HG03045 (cell line): Measurements from ENCODE around the gene P2RY11.

ENCODE experiments used
- ATAC-seq: cut with Tn5 transposase; IDR thresholded peaks from one replicate; pipeline ENCODE4 v1.9.1; 2021; ENCODE audit warnings: mild to moderate bottlenecking, moderate library complexity; ENCODE audit not compliant: unreplicated experiment

The P2RY11 gene

DNA sequence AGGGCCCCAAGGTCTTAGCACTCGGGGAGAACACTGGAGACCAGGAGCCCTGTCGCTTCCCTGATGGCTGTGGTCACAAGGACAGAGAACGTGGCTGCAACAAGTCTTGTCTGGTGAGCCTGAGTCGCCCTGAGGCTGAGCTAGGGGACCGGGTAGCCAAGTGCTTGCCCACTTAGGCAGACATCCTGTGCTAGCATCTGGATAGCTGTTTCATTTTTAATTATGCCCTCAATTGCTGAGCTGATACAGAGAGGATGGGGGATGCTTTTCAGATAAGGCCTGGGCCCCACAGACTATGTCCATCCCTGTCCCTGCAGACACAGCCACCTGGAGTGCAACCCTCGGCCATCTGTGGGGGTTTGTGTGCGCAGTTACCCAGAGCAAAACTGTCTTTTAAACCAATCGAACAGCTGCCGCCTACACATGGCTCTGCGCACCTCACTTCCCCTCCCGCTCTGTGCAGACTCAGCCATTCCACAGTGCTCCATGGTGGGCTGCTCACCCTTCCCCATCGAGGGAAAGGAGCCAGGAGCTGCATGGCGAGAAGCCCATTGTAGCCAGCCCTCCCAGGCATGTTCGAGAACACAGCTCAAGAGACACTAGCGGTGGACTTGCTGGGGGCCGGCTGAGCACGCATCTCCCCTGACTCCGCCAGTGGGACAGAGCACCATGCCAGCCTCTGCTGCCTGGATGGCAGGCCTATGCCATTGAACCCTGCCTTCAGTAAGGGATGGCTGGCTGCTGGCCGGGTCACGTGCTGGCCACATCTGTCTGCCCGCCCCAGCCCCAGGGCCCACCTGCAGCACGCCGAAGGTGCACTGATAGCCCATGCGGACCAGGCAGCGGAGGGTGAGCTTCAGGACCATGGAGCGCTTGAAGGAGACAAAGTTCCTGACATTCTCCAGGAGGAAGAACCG is 27.6 kb downstream of the P2RY11 start:
- no peak for ATAC-seq

DNA sequence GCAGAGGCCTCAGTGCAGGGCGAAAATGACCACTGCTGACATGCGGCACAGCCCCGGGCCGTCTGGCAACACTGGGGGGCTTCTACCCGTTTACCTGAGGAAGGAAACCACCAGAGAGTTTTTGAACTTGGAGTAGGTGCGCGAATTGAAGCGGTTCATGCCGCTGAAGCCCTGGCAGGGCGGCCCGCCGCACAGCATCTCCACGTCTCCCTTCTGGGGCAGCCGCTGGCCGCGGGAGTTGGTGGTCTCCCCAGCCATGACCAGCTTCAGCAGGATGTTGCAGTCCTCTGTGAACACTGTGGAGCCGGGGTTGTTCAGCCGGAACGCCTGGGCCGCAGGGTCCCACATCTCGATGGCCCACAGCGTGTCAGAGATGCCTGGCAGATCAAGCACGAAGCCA is 28.5 kb downstream of the P2RY11 start:
- no peak for ATAC-seq

DNA sequence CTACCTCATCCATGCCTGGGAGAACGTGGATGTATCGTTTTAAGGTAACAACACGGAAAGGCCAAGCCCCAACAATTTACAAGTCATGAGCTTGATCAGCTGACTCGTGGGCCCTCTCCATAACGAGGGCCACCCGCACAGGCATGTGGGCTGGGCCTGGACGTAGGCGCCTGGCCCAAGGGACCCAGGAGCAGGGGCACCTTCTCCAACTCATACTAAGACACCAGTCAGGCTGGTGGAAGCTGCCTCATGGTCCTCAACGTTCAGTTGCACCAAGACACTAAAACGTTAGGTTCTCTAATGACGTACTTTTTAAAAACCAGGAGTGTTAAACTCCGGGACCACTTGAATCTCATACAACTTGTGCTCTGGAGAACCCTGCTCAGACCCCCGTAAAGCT is 30.0 kb downstream of the P2RY11 start:
- ATAC-seq, result no peak

DNA sequence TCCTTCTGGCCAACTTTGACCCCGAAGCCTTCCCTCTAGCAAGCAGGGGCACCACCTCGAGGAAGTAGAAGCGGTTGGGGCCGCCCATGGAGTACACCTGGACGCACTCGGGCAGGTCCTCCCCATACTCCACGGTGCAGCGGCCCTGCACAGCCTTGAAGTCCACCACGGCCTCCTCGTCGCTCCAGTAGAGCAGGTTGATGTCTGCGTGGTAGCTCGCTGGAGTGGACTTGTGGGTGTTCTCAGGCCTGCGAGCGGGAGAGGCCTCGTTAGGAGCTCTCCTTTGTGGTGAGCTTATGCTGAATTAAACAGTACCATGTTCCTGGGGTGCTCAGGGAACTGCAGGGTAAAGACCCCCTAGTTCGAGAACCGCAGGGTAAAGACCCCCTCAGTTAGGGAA is 30.5 kb downstream of the P2RY11 start:
- no peak for ATAC-seq

DNA sequence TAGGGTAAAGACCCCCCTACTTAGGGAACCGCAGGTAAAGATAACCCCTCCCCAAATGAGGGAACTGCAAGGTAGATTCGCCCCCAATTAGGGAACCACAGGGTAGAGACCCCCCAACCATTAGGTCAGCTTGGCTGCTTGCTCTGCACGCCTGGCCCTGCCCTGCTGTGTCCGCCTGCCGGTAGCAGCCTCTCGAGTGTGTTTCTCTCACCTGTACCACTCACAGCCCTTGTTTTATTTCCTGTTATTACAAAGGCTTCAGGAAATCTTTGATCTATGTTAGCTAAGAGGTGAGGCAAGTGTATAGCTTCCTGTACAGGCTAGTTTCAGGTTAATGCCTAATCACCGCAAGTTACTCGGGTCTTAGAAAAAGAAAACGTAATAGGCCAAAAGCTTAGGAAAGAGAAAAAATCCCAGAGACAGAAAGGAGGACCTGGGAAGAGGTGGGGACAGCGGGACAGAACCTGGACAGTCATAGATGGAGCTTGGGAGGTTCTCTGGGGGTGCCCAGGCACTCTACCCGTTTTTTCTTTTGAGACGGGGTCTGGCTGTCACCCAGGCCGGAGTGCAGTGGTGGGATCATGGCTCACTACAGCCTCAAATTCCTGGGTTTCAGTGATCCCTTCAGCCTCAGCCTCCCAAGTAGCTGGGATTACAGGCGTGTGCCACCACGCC is 31.3 kb downstream of the P2RY11 start:
- no peak for ATAC-seq

DNA sequence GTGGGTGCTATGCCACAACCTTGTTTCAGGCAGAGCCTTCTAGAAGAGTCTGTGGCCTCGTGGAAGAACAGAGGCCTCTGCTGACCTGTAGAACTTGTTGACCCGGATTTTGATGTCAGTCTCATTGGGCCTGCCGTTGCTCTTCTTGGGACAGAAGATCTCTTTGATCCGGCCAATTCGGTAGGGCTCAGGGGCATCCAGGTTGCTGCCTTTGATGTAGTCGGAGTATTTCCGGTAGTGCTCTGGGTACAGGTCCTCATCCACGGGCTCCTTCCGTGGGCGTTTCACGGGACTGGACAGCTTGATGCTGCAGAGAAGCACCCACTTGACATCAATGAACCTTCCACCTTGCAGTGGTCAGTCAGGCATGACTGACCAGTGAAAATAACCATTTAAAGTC is 32.2 kb downstream of the P2RY11 start:
- no peak for ATAC-seq

DNA sequence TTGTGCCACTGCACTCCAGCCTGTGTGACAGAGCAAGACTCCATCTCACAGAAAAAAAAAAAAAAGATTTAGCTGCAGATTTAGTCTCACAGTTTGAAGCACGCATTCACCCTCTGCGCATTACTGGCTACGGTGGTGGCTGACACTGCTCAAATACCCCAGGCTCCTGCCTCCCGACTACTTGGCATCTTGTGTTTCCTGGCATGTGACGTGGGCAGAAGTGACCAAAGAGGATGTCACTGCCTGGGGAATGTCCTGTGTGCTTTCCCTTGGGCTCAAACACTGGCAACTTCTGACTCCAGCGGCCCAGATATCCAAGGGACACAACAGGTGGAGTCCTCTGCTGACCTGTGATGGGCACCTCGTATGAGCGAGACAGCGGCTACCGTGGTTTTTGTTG is 32.9 kb downstream of the P2RY11 start:
- no peak for ATAC-seq

DNA sequence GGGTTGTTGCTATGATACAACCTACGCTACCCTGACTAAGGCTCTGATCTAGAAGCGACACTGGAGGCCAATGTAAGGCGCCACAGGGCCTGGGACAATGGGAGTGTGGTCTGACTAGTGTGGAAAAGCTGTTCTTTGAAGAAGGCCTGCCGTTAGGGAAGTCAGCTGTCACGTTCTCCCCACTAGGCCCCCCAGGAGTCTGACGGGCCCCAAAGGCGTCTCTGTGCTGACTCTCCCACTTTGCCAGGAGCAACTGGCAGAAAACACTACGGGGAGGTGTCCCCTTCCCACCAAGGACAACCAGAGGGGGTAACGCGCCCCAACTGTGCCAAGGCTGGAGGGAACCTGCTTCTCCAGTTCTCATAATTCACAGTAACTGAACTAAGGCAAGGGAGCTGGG is 33.5 kb downstream of the P2RY11 start:
- ATAC-seq, result no peak

DNA sequence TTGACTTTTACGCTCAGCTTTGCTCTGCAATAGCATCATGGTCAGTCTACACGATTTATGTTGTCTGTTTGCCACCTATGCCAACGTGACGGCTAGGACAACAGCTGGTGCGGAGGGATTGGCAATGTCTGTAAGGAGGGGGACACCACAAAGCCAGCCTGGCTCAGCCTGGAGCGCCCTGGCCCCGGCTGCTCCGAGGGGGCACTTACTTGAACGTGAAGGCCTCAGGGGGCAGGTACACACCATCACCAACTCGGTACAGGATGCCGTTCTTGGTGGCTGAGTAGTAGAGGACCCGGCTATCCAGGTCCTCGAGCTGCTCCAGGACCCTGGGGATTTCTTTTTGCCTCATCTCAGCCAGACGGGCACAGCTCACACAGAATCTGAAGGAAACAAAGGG is 34.6 kb downstream of the P2RY11 start:
- ATAC-seq, result no peak

DNA sequence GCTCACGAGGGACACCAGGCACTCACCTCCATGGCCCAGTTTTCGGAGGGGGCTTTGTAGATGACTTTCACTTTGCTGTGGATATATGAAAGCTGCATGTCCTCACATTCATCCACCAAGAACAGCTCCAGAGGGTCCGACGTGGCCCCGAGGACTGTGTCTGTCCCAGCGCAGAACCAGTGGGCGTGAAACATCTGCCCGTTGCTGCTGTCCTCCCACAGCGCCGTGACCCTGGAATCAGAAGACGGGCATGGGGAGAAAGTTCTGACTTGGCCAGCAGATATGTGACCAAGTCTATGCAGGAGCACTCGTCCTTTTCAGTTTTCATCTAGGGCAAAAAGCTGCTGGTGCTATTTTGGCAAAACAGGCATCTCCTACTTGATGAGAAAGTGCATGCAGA is 37.9 kb downstream of the P2RY11 start:
- ATAC-seq, result no peak

DNA sequence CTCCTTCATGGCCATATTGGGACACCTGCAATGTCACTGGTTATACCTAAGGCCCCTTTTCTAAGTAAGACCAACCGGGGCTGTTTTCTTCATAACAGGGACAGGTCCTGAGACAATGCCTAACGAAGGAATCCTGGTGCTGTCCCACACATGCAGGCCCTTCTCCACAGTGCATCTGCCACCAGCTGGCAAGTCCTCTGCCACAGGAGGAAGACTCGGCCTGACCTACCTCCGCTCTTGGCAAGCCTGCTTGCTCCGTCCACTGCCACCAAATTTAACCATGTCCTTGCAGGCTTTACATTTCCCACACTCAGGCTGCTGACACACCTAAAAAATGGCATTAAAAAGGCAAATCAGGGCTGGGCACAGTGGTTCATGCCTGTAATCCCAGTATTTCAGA is 40.0 kb downstream of the P2RY11 start:
- no peak for ATAC-seq

DNA sequence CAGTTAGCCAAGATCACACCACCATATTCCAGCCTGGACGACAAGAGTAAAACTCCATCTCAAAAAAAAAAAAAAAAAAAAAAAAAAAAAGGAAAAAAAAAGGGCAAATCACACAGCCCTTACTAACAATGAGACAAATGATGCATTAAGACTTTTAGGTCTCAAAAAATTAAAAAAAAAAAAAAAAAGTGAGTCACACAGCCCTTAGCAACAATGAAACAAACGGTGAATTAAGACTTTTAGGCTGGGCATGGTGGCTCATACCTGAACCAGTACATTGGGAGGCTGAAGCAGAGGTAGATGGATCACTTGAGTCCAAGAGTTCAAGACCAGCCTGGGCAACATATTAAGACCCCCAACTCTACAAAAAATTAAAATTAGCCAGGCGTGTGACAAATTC is 40.6 kb downstream of the P2RY11 start:
- no peak for ATAC-seq

DNA sequence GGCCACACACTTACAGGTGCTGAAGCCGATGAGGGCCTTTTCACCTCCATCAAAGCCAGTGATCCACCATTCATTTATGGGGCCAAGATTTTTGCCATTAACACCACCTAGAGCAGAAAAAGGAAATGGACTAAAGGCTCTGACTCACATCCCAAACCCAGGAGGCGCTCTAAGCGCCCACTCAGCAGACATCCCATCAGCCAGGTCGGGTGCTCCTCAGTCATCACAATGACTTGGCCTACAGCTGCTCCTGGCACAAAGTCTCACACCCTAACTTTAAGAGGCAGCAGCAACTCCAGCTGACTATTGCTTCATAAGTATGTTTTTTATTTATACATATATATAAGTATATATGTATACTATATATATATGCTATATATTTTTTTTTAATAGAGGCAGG is 44.3 kb downstream of the P2RY11 start:
- ATAC-seq, result no peak

DNA sequence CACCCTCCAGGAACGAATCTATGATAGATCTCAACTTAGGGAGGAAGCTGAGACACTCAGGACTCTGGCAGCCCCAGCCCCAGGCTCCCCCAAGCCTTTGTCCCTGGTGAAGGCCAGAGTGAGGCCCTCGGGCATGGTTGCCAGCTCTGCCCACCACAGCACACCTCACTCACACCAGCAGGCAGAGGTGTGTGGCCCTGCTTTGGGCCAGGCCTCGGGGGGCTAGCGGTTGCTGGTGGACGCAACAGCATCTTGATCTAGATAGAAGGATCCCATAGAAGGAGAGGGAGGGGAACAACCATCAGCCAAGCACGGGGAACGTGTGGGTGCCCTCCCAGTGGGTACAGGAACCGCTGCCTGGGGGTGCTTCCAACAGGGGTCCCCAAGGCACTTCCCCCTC is 46.6 kb downstream of the P2RY11 start:
- no peak for ATAC-seq

DNA sequence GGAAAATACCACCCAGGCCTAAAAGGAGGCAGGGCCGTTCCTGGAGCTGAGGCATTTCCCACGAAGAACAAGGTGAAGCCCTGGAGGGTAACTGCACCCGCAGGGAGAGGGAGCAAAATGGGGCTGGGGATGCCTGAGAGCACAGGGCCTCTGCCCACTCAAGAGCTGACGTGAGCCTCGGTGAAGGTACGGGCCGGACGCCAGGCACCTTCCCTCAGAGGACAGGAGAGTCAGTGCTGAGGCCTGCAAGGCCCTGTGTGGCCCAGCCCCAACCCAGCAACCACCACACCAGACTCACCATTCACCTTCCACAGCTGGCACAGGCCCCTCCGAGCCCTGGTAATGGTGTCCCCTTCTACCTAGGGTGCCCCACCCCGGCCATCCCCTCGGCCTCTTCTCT is 47.0 kb downstream of the P2RY11 start:
- ATAC-seq, result no peak

DNA sequence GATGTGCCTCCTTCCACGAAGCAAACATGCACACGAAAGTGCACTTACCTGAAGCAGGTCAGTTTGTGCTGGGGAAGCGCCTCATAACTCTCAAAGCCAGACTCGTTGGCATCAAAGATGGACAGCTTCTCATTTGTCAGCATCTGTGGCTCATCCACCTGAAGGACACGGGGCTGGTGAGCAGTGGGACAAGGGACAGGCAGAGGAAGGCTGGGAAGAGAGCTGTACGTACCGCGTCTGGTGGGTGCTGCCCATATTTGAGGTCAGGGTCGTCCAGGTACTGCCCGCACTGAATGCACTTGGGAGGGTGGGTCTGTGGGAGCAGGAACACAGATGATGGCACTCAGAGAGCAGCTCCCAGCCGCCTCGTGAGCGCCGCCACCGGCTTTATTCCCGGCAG is 48.1 kb downstream of the P2RY11 start:
- no peak for ATAC-seq

DNA sequence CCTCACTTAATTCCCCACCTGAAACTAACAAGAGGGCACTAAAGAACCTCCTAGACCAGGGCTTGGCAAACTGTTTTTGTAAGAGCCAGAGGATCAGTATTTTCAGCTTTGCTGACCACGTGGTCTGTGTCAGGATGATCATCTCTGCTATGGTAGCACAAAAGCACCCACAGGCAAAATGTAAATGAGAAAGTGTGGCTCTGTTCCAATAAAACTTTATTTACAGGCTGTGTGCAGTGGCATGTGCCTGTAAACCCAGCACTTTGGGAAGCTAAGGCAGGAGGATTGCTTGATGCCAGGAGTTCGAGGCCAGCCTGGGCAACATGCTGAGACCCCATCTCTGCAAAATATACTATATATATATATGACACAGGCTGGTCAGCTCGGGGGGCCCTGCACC is 52.0 kb downstream of the P2RY11 start:
- ATAC-seq, result no peak
